Measurements from ENCODE around the gene WDR73. TPM values are rescaled to one million over a fixed set of nuclear protein-coding genes. Genes with fewer than 3 reads are reported as not detected.

Gene WDR73
- total RNA-seq, 2 donors from 2014 or later: 30.7 to 34.3 TPM

- peaks cover 10% of the 10 kb centered on the region for H3K36me3 ChIP-seq
- no peak for ATAC-seq (ENCODE audit: insufficient number of reproducible peaks, low FRiP score, low read depth)
- H3K4me3 ChIP-seq: no peak overlapping the region
- no peaks in the 10 kb centered on the region for H3K27me3 ChIP-seq (replicated peaks; ENCODE audit: insufficient read depth)
- no peak overlapping the region for H3K27ac ChIP-seq
- peaks cover 0 to 3% of the 10 kb centered on the region in 2 donors for H3K4me1 ChIP-seq (ENCODE audit: control insufficient read depth in 1 of 2, low read depth in 2 of 2)
- TF ChIP-seq, protein P1, sequence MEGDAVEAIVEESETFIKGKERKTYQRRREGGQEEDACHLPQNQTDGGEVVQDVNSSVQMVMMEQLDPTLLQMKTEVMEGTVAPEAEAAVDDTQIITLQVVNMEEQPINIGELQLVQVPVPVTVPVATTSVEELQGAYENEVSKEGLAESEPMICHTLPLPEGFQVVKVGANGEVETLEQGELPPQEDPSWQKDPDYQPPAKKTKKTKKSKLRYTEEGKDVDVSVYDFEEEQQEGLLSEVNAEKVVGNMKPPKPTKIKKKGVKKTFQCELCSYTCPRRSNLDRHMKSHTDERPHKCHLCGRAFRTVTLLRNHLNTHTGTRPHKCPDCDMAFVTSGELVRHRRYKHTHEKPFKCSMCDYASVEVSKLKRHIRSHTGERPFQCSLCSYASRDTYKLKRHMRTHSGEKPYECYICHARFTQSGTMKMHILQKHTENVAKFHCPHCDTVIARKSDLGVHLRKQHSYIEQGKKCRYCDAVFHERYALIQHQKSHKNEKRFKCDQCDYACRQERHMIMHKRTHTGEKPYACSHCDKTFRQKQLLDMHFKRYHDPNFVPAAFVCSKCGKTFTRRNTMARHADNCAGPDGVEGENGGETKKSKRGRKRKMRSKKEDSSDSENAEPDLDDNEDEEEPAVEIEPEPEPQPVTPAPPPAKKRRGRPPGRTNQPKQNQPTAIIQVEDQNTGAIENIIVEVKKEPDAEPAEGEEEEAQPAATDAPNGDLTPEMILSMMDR (IDR thresholded peaks at IDR 0.05): no peak
- no peak for DNase-seq (ENCODE audit: low spot score)
- H3K9me3 ChIP-seq: peaks cover 17% of the 10 kb centered on the region
Measured at GRCh38 chr15:84625123-84625522, 29.0 kb downstream of the WDR73 start.

- TF ChIP-seq, protein P1 (IDR thresholded peaks at IDR 0.05): no peak
- Histone ChIP-seq H3K27ac (no peak overlapping the region), H3K27me3 (replicated peaks; ENCODE audit: insufficient read depth) (no peaks in the 10 kb centered on the region), H3K4me1 (ENCODE audit: control insufficient read depth in 1 of 2, low read depth in 2 of 2) (no peaks in the 10 kb centered on the region), H3K9me3 (peaks cover 17% of the 10 kb centered on the region), H3K4me3 (no peak overlapping the region), H3K36me3 (peaks cover 10% of the 10 kb centered on the region)
- DNase-seq (ENCODE audit: low spot score) (no peak), ATAC-seq (ENCODE audit: insufficient number of reproducible peaks, low FRiP score, low read depth) (no peak)
Measured at GRCh38 chr15:84624359-84624758, 29.7 kb downstream of the WDR73 start.

DNA sequence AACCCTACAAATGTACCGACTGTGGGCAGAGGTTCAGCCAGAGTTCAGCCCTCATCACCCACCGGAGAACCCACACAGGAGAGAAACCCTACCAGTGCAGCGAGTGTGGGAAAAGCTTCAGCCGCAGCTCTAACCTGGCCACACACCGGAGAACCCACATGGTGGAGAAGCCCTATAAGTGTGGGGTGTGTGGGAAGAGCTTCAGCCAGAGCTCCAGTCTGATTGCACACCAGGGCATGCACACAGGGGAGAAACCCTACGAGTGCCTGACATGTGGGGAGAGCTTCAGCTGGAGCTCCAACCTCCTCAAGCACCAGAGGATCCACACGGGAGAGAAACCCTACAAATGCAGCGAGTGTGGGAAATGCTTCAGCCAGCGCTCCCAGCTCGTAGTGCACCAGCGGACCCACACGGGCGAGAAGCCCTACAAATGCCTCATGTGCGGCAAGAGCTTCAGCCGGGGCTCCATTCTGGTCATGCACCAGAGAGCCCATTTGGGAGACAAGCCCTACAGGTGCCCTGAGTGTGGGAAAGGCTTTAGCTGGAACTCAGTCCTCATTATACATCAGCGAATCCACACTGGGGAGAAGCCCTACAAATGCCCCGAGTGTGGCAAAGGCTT lies 32.6 kb downstream of the WDR73 start:
- H3K27ac ChIP-seq: no peak overlapping the region
- no peak for ATAC-seq (ENCODE audit: insufficient number of reproducible peaks, low FRiP score, low read depth)
- peaks cover 0 to 3% of the 10 kb centered on the region in 2 donors for H3K4me1 ChIP-seq (ENCODE audit: control insufficient read depth in 1 of 2, low read depth in 2 of 2)
- TF ChIP-seq, protein P1 (IDR thresholded peaks at IDR 0.05): no peak
- DNase-seq (ENCODE audit: low spot score): no peak
- H3K4me3 ChIP-seq: no peak overlapping the region
- H3K27me3 ChIP-seq (replicated peaks; ENCODE audit: insufficient read depth): no peaks in the 10 kb centered on the region
- peaks cover 10% of the 10 kb centered on the region for H3K36me3 ChIP-seq
- H3K9me3 ChIP-seq: peaks cover 17% of the 10 kb centered on the region

DNA sequence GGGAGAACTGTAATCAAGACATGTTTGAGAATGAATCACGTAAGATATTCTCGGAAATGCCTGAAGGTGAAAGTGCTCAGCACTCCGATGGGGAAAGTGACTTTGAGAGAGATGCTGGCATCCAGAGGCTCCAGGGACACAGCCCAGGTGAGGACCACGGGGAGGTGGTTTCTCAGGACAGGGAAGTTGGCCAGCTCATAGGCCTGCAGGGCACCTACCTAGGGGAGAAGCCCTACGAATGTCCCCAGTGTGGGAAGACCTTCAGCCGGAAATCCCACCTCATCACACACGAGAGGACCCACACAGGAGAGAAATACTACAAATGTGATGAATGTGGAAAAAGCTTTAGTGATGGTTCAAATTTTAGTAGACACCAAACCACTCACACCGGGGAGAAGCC lies 33.5 kb downstream of the WDR73 start:
- ATAC-seq (ENCODE audit: insufficient number of reproducible peaks, low FRiP score, low read depth): no peak
- Histone ChIP-seq H3K36me3 (peaks cover 10% of the 10 kb centered on the region), H3K4me1 (ENCODE audit: control insufficient read depth in 1 of 2, low read depth in 2 of 2) (peaks cover 0 to 4% of the 10 kb centered on the region in 2 donors), H3K9me3 (peaks cover 17% of the 10 kb centered on the region), H3K27me3 (replicated peaks; ENCODE audit: insufficient read depth) (no peaks in the 10 kb centered on the region), H3K27ac (no peak overlapping the region), H3K4me3 (no peak overlapping the region)
- TF ChIP-seq, protein P1 (IDR thresholded peaks at IDR 0.05): no peak
- no peak for DNase-seq (ENCODE audit: low spot score)

DNA sequence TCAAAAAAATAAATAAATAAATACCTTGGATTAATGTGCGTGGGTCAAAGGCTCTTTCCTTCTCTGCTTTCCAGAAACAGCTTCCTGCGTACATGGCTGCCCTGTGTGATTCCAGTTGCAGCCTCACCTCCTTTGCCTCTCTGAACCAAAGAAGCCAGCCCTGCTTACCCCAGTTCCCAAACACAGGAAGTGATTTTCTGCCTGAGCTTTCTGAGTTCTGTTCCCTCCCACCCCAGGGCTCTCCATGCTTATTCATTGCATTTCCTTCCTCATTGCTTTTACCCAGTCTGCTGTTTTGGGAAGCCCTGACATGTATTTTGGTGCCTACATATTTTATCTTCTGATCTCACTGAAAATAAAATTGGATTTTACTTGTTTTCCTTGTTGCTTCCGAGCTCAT lies 37.8 kb downstream of the WDR73 start:
- peaks cover 6% of the 10 kb centered on the region for H3K36me3 ChIP-seq
- H3K4me3 ChIP-seq: no peak overlapping the region
- H3K4me1 ChIP-seq (ENCODE audit: control insufficient read depth in 1 of 2, low read depth in 2 of 2): peaks cover 0 to 4% of the 10 kb centered on the region in 2 donors
- ATAC-seq (ENCODE audit: insufficient number of reproducible peaks, low FRiP score, low read depth) (no peak), DNase-seq (ENCODE audit: low spot score) (no peak)
- peaks cover 5% of the 10 kb centered on the region for H3K9me3 ChIP-seq
- no peaks in the 10 kb centered on the region for H3K27me3 ChIP-seq (replicated peaks; ENCODE audit: insufficient read depth)
- H3K27ac ChIP-seq: peak overlapping the region in 1 of 2 donors; percentile 36
- TF ChIP-seq, protein P1 (IDR thresholded peaks at IDR 0.05): no peak

Measured in thoracic aorta (tissue), 2 donors.